ENCODE data around the gene PIGO.
A peak's percentile ranks its signal among the peaks of the same experiment; 100 is the strongest.

Gene PIGO

GRCh38 chr9:35096035-35096849, at the start of gene PIGO:
TSS of gene PIGO (minus strand) at chr9:35096591. CDS start at chr9:35095565, 1,026 bp downstream.
- peak; percentile 69 for DNase-seq (ENCODE audit: low spot score)

- DNase-seq (ENCODE audit: low spot score): no peak
These were observed 45.6 kb upstream of the PIGO start for GRCh38 chr9:35142037-35142436.

GRCh38 chr9:35140093-35140492, 43.7 kb upstream of the PIGO start:
- no peak for DNase-seq (ENCODE audit: low spot score)

- no peak for DNase-seq (ENCODE audit: low spot score)
These were observed 40.5 kb upstream of the PIGO start for GRCh38 chr9:35136866-35137265.

- no peak for DNase-seq (ENCODE audit: low spot score)
These were observed 39.6 kb upstream of the PIGO start for GRCh38 chr9:35135988-35136387.

GRCh38 chr9:35134920-35135319, 38.5 kb upstream of the PIGO start:
- DNase-seq (ENCODE audit: low spot score): no peak

GRCh38 chr9:35116898-35117551, 20.6 kb upstream of the PIGO start:
- peak; percentile 95 for DNase-seq (ENCODE audit: low spot score)

GRCh38 chr9:35116539-35116897, 20.1 kb upstream of the PIGO start:
- no peak for DNase-seq (ENCODE audit: low spot score)

- DNase-seq (ENCODE audit: low spot score): peak; percentile 83
These were observed 19.5 kb upstream of the PIGO start, which contains the start of gene ATOSB for GRCh38 chr9:35115680-35116538. TSS of gene ATOSB (minus strand) at chr9:35115862. CDS start at chr9:35108274, 7,588 bp downstream.

GRCh38 chr9:35114840-35115628, 18.6 kb upstream of the PIGO start:
- DNase-seq (ENCODE audit: low spot score): peak; percentile 61

GRCh38 chr9:35114113-35114839, 17.9 kb upstream of the PIGO start:
- peak; percentile 80 for DNase-seq (ENCODE audit: low spot score)

GRCh38 chr9:35112257-35113020, 16.0 kb upstream of the PIGO start:
- DNase-seq (ENCODE audit: low spot score): peak; percentile 26

GRCh38 chr9:35111001-35111933, 14.9 kb upstream of the PIGO start:
- peak; percentile 99 for DNase-seq (ENCODE audit: low spot score)

- DNase-seq (ENCODE audit: low spot score): peak; percentile 83
These were observed 14.0 kb upstream of the PIGO start for GRCh38 chr9:35110327-35110761.

- DNase-seq (ENCODE audit: low spot score): no peak
These were observed 12.7 kb upstream of the PIGO start for GRCh38 chr9:35108946-35109575.

- no peak for DNase-seq (ENCODE audit: low spot score)
These were observed 12.1 kb upstream of the PIGO start for GRCh38 chr9:35108461-35108860.

- DNase-seq (ENCODE audit: low spot score): no peak
These were observed 11.2 kb upstream of the PIGO start for GRCh38 chr9:35107297-35108290.
